T-helper 2 cell treated with Interferon-gamma antibody and Interleukin-4, amounts not matched to agents 5 μg/mL and 100 μg/mL, for 36 hours (primary cell): ENCODE measurements around the gene ZNF577.
"Not testable (repeated sequence)": the region's sequence is repeated elsewhere in the genome, so short reads cannot be mapped to it uniquely, and the experiment has no call there.

ENCODE experiments used
- DNase-seq: peaks from one replicate; pipeline ENCODE4 v3.0.0; 2021; ENCODE audit warnings: low spot score
- H3K27ac Mint-ChIP-seq: one replicate; pipeline ENCODE4 v1.8.0; 2021; ENCODE audit warnings: mild to moderate bottlenecking, mixed read lengths
- H3K27me3 Mint-ChIP-seq: one replicate; pipeline ENCODE4 v1.8.0; 2021; ENCODE audit warnings: low read depth, mixed read lengths
- H3K36me3 Mint-ChIP-seq: one replicate; pipeline ENCODE4 v1.8.0; 2021; ENCODE audit warnings: low read depth, mixed read lengths
- H3K4me1 Mint-ChIP-seq: one replicate; pipeline ENCODE4 v1.8.0; 2021; ENCODE audit warnings: low read depth, mixed read lengths
- H3K4me3 Mint-ChIP-seq: one replicate; pipeline ENCODE4 v1.8.0; 2022; ENCODE audit warnings: mild to moderate bottlenecking, moderate library complexity, mixed read lengths
- H3K9me3 Mint-ChIP-seq: one replicate; pipeline ENCODE4 v1.8.0; 2021; ENCODE audit warnings: mixed read lengths

Gene ZNF577

GRCh38 chr19:51887522-51888498 is at the start of gene ZNF577:
Gene ZNF577 (minus strand): TSS chr19:51887951. CDS start chr19:51880382, 7,569 bp downstream.
- Mint-ChIP-seq H3K27ac (no peak within 1 kb of the TSS), H3K36me3 (peaks cover 71% of the 10 kb centered on the region), H3K4me3 (peak within 1 kb of the TSS; percentile 45), H3K9me3 (peaks cover 84% of the 10 kb centered on the region), H3K27me3 (no peaks in the 10 kb centered on the region), H3K4me1 (no peaks in the 10 kb centered on the region)
- no peak for DNase-seq

- Mint-ChIP-seq H3K27ac (no peak overlapping the region), H3K36me3 (peaks cover 75% of the 10 kb centered on the region), H3K4me1 (peaks cover 7% of the 10 kb centered on the region), H3K4me3 (no peak overlapping the region), H3K9me3 (peaks cover 62% of the 10 kb centered on the region), H3K27me3 (no peaks in the 10 kb centered on the region)
- no peak for DNase-seq
These were observed 44.2 kb upstream of the ZNF577 start for GRCh38 chr19:51931921-51932320.

GRCh38 chr19:51927859-51928258 is 40.1 kb upstream of the ZNF577 start:
- H3K27ac Mint-ChIP-seq = peak overlapping the region; percentile 94
- peaks cover 13% of the 10 kb centered on the region for H3K4me1 Mint-ChIP-seq
- peaks cover 44% of the 10 kb centered on the region for H3K36me3 Mint-ChIP-seq
- H3K4me3 Mint-ChIP-seq = peak overlapping the region; percentile 98
- no peak for DNase-seq
- H3K27me3 Mint-ChIP-seq = no peaks in the 10 kb centered on the region
- peaks cover 77% of the 10 kb centered on the region for H3K9me3 Mint-ChIP-seq

GRCh38 chr19:51926784-51927741 is 39.3 kb upstream of the ZNF577 start, which contains the start of gene ZNF613:
Gene ZNF613 (plus strand): TSS chr19:51927472. CDS start chr19:51936221, 8,749 bp downstream.
- Mint-ChIP-seq H3K4me1 (peaks cover 13% of the 10 kb centered on the region), H3K36me3 (peaks cover 43% of the 10 kb centered on the region), H3K27ac (peak within 1 kb of the TSS; percentile 94), H3K27me3 (no peaks in the 10 kb centered on the region), H3K9me3 (peaks cover 82% of the 10 kb centered on the region), H3K4me3 (peak within 1 kb of the TSS; percentile 98)
- DNase-seq = peak; percentile 80

GRCh38 chr19:51926426-51926783 is 38.7 kb upstream of the ZNF577 start:
- H3K9me3 Mint-ChIP-seq = peaks cover 82% of the 10 kb centered on the region
- peaks cover 36% of the 10 kb centered on the region for H3K36me3 Mint-ChIP-seq

GRCh38 chr19:51921949-51922348 is 34.2 kb upstream of the ZNF577 start:
- Mint-ChIP-seq H3K9me3 (peaks cover 85% of the 10 kb centered on the region), H3K4me3 (no peak overlapping the region), H3K27me3 (no peaks in the 10 kb centered on the region), H3K36me3 (peaks cover 7% of the 10 kb centered on the region), H3K4me1 (peaks cover 6% of the 10 kb centered on the region), H3K27ac (no peak overlapping the region)
- DNase-seq = no peak

More at GRCh38 chr19:51926426-51926783, 38.7 kb upstream of the ZNF577 start:
- Mint-ChIP-seq H3K4me3 (peak overlapping the region; percentile 98), H3K27ac (peak overlapping the region; percentile 94), H3K27me3 (no peaks in the 10 kb centered on the region), H3K4me1 (peaks cover 13% of the 10 kb centered on the region)
- no peak for DNase-seq

- no peaks in the 10 kb centered on the region for H3K4me1 Mint-ChIP-seq
- no peaks in the 10 kb centered on the region for H3K27me3 Mint-ChIP-seq
- DNase-seq = no peak
- no peak overlapping the region for H3K4me3 Mint-ChIP-seq
- peaks cover 4% of the 10 kb centered on the region for H3K36me3 Mint-ChIP-seq
- peaks cover 85% of the 10 kb centered on the region for H3K9me3 Mint-ChIP-seq
- H3K27ac Mint-ChIP-seq = no peak overlapping the region
These were observed 31.9 kb upstream of the ZNF577 start for GRCh38 chr19:51919606-51920005.

- Mint-ChIP-seq H3K36me3 (peaks cover 4% of the 10 kb centered on the region), H3K9me3 (peaks cover 80% of the 10 kb centered on the region), H3K27ac (no peak overlapping the region), H3K27me3 (no peaks in the 10 kb centered on the region), H3K4me3 (no peak overlapping the region), H3K4me1 (no peaks in the 10 kb centered on the region)
- DNase-seq = no peak
These were observed 28.4 kb upstream of the ZNF577 start for GRCh38 chr19:51916167-51916566.

GRCh38 chr19:51915324-51915867 is 27.6 kb upstream of the ZNF577 start:
- no peaks in the 10 kb centered on the region for H3K4me1 Mint-ChIP-seq
- peaks cover 76% of the 10 kb centered on the region for H3K9me3 Mint-ChIP-seq
- H3K27me3 Mint-ChIP-seq = no peaks in the 10 kb centered on the region
- no peak overlapping the region for H3K4me3 Mint-ChIP-seq
- no peak for DNase-seq
- peaks cover 4% of the 10 kb centered on the region for H3K36me3 Mint-ChIP-seq
- no peak overlapping the region for H3K27ac Mint-ChIP-seq

GRCh38 chr19:51907981-51908380 is 20.2 kb upstream of the ZNF577 start:
- not testable (repeated sequence) for H3K4me3 Mint-ChIP-seq, H3K27me3 Mint-ChIP-seq, DNase-seq, H3K27ac Mint-ChIP-seq, H3K4me1 Mint-ChIP-seq
- peaks cover 17% of the 10 kb centered on the region for H3K36me3 Mint-ChIP-seq
- H3K9me3 Mint-ChIP-seq = peaks cover 70% of the 10 kb centered on the region

- H3K9me3 Mint-ChIP-seq = peaks cover 72% of the 10 kb centered on the region
- peaks cover 35% of the 10 kb centered on the region for H3K36me3 Mint-ChIP-seq
- not testable (repeated sequence) for H3K4me3 Mint-ChIP-seq
These were observed 18.4 kb upstream of the ZNF577 start for GRCh38 chr19:51906108-51906507.

GRCh38 chr19:51905639-51906038 is 17.9 kb upstream of the ZNF577 start:
- H3K4me3 Mint-ChIP-seq = not testable (repeated sequence)
- Mint-ChIP-seq H3K9me3 (peaks cover 74% of the 10 kb centered on the region), H3K36me3 (peaks cover 40% of the 10 kb centered on the region)

More at GRCh38 chr19:51906108-51906507, 18.4 kb upstream of the ZNF577 start:
- not testable (repeated sequence) for DNase-seq, H3K27me3 Mint-ChIP-seq, H3K27ac Mint-ChIP-seq
- peaks cover 10% of the 10 kb centered on the region for H3K4me1 Mint-ChIP-seq

GRCh38 chr19:51905206-51905605 is 17.5 kb upstream of the ZNF577 start:
- Mint-ChIP-seq H3K27ac (peak overlapping the region; percentile 97), H3K36me3 (peaks cover 44% of the 10 kb centered on the region), H3K4me1 (peaks cover 10% of the 10 kb centered on the region), H3K4me3 (peak overlapping the region; percentile 96), H3K27me3 (no peaks in the 10 kb centered on the region), H3K9me3 (peaks cover 78% of the 10 kb centered on the region)
- DNase-seq = no peak

More at GRCh38 chr19:51905639-51906038, 17.9 kb upstream of the ZNF577 start:
- H3K27me3 Mint-ChIP-seq, DNase-seq, H3K27ac Mint-ChIP-seq: not testable (repeated sequence)
- H3K4me1 Mint-ChIP-seq = peaks cover 10% of the 10 kb centered on the region
